VCaP (cell line): Measurements from ENCODE around the gene DCAKD.

Experiments
- H3K27ac ChIP-seq: fragments of 450-650 bp; 2 replicates; pipeline ENCODE4 v1.5.1; 2017
- CTCF ChIP-seq: fragments of 450-650 bp; conservative IDR thresholded peaks from 2 replicates; pipeline ENCODE4 v1.5.1; 2017; ENCODE audit warnings: mild to moderate bottlenecking, moderate library complexity

The DCAKD gene

GRCh38 chr17:45048795-45049563 is 2.5 kb downstream of the DCAKD start:
- peak overlapping the region; percentile 99 for H3K27ac ChIP-seq
- peak; percentile 53 for TF ChIP-seq CTCF

GRCh38 chr17:45046537-45047125 is 4.8 kb downstream of the DCAKD start:
- no peak overlapping the region for H3K27ac ChIP-seq
- no peak for TF ChIP-seq CTCF

DNA sequence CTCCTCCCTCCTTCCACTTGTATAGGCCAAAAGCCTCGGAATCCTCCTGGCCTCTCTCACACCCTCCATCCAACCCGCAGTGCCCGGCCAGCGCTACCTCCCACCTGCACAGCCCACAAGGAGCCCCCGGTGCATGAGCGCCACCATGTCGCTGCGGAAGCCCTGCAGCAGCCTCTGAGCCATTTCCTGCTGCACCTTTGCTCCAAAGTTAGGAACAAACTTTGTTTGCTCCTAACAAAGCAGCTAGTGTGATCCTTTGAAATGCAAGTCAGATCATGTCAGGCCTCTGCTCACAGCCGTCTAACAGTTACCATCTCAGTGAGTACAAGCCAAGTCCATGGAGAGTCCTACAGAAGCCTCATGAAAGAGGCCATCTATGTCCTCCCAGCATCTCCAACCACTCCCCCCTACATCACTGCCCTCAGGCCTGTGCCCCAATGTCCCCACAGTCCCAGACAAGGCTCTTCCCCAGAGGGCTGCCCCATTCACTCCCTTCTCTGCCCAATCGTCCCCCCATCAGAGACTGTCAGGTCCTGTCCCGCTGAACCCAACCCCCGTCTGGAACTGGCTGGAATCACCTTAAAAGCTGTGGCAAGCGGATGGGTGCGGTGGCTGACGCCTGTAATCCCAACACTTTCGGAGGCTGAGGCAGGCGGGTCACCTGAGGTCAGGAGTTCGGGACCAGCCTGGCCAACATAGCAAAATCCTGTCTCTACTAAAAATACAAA is 7.5 kb downstream of the DCAKD start:
- no peak for TF ChIP-seq CTCF
- H3K27ac ChIP-seq, result no peak overlapping the region

GRCh38 chr17:45042346-45043120 is 8.9 kb downstream of the DCAKD start:
- TF ChIP-seq CTCF, result no peak
- no peak overlapping the region for H3K27ac ChIP-seq

DNA sequence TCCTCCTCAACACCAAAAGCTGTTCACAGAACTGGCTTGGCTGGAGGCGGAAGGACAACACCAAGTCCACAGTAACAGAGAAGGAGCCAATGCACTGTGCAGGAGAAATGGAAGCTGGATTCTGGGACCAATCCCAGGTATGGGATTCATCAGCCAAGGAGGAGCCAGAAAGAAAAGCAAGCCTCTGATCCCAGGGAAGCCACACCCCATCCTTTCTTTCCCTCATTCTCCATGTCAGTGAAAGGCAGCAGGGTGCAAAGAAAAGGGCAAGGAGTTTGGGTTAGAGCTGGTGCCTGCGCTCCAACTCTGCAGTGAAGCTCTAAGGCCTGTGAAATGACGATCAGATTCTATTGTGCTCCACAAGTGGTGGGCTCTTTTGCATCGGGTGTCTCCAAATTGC is 11.0 kb downstream of the DCAKD start:
- H3K27ac ChIP-seq, result no peak overlapping the region

DNA sequence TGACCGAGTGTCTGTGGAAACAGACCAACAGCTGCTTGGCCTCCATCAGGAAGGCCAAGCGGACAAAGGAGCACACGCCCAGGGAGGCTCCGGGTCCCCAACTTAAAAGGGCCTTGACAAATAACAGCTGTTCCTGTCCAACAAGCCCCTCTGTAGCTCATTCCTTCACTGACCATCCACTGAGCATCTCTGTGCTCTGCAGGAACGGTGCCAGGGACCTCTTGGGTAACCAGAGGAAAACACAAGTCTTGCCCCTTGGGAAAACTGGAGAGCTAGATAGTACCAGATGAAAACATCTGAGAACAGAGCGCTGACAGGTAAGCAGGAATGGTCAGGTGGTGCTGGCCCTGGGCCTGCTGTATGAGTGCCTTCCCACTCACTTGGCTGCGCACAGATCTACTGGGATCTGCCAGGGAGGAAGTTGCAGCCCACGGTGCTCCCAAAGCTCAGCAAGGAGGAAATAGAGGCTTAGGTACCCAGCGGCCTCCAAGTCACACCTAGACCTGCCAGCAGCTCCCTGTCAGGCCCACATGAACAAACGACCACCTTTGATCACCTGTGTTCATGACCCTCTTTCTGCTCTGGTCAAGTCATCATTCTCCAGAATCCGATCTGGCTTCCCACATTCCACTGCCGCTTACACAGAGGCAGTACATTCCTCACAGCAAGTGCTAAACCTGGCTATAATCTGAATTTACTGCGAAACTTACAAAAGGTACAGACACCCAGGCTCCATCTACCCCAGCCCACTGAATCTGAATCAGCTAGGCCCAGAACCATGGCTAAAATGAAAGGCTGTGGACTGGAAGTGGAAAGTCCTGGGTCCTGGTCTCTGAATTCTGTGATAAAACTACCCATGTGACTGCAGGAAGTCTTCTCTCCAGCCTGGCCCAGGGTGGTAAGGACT is 12.5 kb downstream of the DCAKD start:
- no peak overlapping the region for H3K27ac ChIP-seq
- no peak for TF ChIP-seq CTCF

More for the DNA sequence above, 11.0 kb downstream of the DCAKD start:
- no peak for TF ChIP-seq CTCF
